Measurements from ENCODE around the gene SOCS1.
A peak's percentile ranks its signal among the peaks of the same experiment; 100 is the strongest.

DNA sequence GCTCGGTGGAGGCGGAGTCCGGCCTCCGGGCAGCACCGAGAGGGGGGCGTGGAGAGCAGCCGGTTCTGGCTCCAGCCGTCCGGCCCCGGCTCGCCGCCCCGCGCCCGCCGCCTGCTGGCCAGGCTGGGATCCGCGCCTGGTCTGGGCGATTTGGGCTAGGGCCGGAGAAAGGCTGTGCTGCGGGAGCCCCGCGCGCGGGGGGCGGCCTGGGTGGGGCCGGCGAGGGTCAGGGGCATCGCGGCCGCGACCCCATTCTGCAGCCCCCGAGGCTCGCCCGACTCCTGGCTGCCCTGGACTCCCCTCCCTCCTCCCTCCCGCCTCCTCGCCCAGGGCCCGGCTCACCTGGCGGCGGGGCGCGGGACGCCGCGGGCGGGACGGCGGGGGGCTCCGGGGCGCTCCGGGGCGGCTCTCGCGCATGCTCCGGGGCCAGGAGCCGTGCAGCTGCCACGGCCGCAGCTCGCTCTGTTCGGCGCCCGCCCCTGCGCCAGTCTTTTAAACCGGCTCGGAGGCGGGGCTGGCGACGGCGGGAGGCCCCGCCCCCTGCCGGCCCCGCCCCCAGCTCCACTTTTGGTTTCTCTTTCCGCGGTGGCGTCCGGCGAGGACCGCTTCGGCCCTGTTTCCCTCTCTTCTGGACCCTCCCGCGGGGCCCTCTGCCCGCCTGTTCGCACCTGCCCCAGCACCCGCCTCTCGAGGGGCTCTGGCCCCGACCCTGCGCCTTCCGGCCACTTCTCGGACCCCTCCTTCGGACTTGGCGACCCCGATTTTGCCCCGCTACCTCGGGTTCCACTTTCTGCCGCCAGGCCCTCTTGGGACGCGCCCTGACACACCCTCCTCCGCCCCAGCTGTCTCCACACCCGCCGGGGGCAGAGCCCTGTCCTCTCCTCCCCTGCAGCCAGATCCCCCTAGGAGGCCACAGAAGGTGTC, at the start of gene SOCS1:
- peak; percentile 56 for TF ChIP-seq RAD21 (conservative IDR thresholded peaks at IDR 0.05)
- peak; percentile 56 for TF ChIP-seq POLR2AphosphoS5 (IDR thresholded peaks at IDR 0.05)
- TF ChIP-seq, protein P1, sequence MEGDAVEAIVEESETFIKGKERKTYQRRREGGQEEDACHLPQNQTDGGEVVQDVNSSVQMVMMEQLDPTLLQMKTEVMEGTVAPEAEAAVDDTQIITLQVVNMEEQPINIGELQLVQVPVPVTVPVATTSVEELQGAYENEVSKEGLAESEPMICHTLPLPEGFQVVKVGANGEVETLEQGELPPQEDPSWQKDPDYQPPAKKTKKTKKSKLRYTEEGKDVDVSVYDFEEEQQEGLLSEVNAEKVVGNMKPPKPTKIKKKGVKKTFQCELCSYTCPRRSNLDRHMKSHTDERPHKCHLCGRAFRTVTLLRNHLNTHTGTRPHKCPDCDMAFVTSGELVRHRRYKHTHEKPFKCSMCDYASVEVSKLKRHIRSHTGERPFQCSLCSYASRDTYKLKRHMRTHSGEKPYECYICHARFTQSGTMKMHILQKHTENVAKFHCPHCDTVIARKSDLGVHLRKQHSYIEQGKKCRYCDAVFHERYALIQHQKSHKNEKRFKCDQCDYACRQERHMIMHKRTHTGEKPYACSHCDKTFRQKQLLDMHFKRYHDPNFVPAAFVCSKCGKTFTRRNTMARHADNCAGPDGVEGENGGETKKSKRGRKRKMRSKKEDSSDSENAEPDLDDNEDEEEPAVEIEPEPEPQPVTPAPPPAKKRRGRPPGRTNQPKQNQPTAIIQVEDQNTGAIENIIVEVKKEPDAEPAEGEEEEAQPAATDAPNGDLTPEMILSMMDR (IDR thresholded peaks at IDR 0.05; ENCODE audit: poor library complexity, severe bottlenecking) = peak; percentile 80
- TF ChIP-seq, protein P2, sequence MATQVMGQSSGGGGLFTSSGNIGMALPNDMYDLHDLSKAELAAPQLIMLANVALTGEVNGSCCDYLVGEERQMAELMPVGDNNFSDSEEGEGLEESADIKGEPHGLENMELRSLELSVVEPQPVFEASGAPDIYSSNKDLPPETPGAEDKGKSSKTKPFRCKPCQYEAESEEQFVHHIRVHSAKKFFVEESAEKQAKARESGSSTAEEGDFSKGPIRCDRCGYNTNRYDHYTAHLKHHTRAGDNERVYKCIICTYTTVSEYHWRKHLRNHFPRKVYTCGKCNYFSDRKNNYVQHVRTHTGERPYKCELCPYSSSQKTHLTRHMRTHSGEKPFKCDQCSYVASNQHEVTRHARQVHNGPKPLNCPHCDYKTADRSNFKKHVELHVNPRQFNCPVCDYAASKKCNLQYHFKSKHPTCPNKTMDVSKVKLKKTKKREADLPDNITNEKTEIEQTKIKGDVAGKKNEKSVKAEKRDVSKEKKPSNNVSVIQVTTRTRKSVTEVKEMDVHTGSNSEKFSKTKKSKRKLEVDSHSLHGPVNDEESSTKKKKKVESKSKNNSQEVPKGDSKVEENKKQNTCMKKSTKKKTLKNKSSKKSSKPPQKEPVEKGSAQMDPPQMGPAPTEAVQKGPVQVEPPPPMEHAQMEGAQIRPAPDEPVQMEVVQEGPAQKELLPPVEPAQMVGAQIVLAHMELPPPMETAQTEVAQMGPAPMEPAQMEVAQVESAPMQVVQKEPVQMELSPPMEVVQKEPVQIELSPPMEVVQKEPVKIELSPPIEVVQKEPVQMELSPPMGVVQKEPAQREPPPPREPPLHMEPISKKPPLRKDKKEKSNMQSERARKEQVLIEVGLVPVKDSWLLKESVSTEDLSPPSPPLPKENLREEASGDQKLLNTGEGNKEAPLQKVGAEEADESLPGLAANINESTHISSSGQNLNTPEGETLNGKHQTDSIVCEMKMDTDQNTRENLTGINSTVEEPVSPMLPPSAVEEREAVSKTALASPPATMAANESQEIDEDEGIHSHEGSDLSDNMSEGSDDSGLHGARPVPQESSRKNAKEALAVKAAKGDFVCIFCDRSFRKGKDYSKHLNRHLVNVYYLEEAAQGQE (IDR thresholded peaks at IDR 0.05; ENCODE audit: borderline replicate concordance) = no peak
- TF ChIP-seq EZH2 (IDR thresholded peaks at IDR 0.05; ENCODE audit: borderline replicate concordance, insufficient read depth, low read length, poor library complexity, severe bottlenecking) = no peak
- TF ChIP-seq EP300 (conservative IDR thresholded peaks at IDR 0.05; ENCODE audit: poor library complexity, severe bottlenecking) = no peak
- TF ChIP-seq SMC3 (conservative IDR thresholded peaks at IDR 0.05; ENCODE audit: poor library complexity) = peak; percentile 68
